ENCODE measurements around the gene MORC1.

The MORC1 gene

GRCh38 chr3:109023656-109024254, 94.2 kb downstream of the MORC1 start:
- peak; percentile 64 for DNase-seq (ENCODE audit: low read depth)
- no peak overlapping the region for H3K4me3 ChIP-seq (replicated peaks; ENCODE audit: low read depth, low read length)
- TF ChIP-seq CTCF (IDR thresholded peaks at IDR 0.05; ENCODE audit: low read length, missing control alignments): peak; percentile 83

GRCh38 chr3:109023167-109023566, 94.8 kb downstream of the MORC1 start:
- no peak for DNase-seq (ENCODE audit: low read depth)
- no peak for TF ChIP-seq CTCF (IDR thresholded peaks at IDR 0.05; ENCODE audit: low read length, missing control alignments)

GRCh38 chr3:109021556-109021955, 96.4 kb downstream of the MORC1 start:
- H3K4me3 ChIP-seq (replicated peaks; ENCODE audit: low read depth, low read length): no peak overlapping the region
- no peak for DNase-seq (ENCODE audit: low read depth)
- no peak for TF ChIP-seq CTCF (IDR thresholded peaks at IDR 0.05; ENCODE audit: low read length, missing control alignments)

More at GRCh38 chr3:109023167-109023566, 94.8 kb downstream of the MORC1 start:
- no peak overlapping the region for H3K4me3 ChIP-seq (replicated peaks; ENCODE audit: low read depth, low read length)

- no peak for TF ChIP-seq CTCF (IDR thresholded peaks at IDR 0.05; ENCODE audit: low read length, missing control alignments)
- no peak overlapping the region for H3K4me3 ChIP-seq (replicated peaks; ENCODE audit: low read depth, low read length)
- no peak for DNase-seq (ENCODE audit: low read depth)
Measured at GRCh38 chr3:109018828-109019227, 99.1 kb downstream of the MORC1 start.

GRCh38 chr3:109005443-109005842, 112.5 kb downstream of the MORC1 start:
- no peak overlapping the region for H3K4me3 ChIP-seq (replicated peaks; ENCODE audit: low read depth, low read length)
- no peak for TF ChIP-seq CTCF (IDR thresholded peaks at IDR 0.05; ENCODE audit: low read length, missing control alignments)
- DNase-seq (ENCODE audit: low read depth): no peak

- no peak for DNase-seq (ENCODE audit: low read depth)
Measured at GRCh38 chr3:108998436-108998835, 119.5 kb downstream of the MORC1 start.

More at GRCh38 chr3:108998436-108998835, 119.5 kb downstream of the MORC1 start:
- TF ChIP-seq CTCF (IDR thresholded peaks at IDR 0.05; ENCODE audit: low read length, missing control alignments): no peak
- no peak overlapping the region for H3K4me3 ChIP-seq (replicated peaks; ENCODE audit: low read depth, low read length)

All from fibroblast of pulmonary artery (primary cell).